Measurements from ENCODE around the gene AMPD2.

Gene AMPD2

DNA sequence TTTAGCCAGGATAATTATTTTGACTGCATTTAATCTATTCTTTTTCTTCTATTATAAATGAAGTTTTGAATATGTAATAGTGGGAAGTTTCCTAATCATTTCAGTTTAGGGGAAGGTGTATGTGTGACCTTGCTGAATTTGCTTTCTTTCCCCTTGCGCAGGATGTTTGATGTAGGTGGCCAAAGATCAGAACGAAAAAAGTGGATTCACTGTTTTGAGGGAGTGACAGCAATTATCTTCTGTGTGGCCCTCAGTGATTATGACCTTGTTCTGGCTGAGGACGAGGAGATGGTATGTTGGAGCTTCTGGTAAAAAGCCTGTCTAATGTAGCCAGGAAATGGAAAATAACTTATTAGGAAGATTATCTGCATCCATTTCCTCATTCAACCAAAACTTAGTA lies 33.6 kb upstream of the AMPD2 start:
- no peak overlapping the region for H3K4me3 ChIP-seq (ENCODE audit: low read length)
- TF ChIP-seq, protein P1, sequence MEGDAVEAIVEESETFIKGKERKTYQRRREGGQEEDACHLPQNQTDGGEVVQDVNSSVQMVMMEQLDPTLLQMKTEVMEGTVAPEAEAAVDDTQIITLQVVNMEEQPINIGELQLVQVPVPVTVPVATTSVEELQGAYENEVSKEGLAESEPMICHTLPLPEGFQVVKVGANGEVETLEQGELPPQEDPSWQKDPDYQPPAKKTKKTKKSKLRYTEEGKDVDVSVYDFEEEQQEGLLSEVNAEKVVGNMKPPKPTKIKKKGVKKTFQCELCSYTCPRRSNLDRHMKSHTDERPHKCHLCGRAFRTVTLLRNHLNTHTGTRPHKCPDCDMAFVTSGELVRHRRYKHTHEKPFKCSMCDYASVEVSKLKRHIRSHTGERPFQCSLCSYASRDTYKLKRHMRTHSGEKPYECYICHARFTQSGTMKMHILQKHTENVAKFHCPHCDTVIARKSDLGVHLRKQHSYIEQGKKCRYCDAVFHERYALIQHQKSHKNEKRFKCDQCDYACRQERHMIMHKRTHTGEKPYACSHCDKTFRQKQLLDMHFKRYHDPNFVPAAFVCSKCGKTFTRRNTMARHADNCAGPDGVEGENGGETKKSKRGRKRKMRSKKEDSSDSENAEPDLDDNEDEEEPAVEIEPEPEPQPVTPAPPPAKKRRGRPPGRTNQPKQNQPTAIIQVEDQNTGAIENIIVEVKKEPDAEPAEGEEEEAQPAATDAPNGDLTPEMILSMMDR (conservative IDR thresholded peaks at IDR 0.05; ENCODE audit: low read depth, low read length) = no peak

DNA sequence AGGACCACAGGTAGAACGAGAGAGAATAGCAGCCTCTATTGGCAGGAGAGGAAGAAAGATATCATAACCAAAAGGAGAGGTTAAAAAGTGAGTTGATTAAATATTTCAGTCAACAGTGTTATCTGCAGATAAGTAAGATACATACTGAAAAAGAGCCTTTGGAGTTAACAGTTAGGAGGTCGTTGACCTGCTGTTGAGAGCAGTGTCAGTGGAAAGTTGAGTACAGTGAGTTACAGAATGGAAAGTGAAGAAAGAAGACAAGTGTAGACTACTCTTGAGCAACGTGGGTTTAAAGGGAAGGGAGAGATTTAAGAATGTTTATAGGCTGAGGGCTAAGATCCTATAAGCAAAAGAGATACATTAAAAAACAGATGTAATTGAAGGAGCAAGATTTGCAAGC lies 30.5 kb upstream of the AMPD2 start:
- no peak for DNase-seq (ENCODE audit: low read depth)
- no peak overlapping the region for H3K4me3 ChIP-seq (ENCODE audit: low read length)
- TF ChIP-seq, protein P1 (conservative IDR thresholded peaks at IDR 0.05; ENCODE audit: low read depth, low read length) = no peak

More for the DNA sequence above, 33.6 kb upstream of the AMPD2 start:
- DNase-seq (ENCODE audit: low read depth) = no peak

DNA sequence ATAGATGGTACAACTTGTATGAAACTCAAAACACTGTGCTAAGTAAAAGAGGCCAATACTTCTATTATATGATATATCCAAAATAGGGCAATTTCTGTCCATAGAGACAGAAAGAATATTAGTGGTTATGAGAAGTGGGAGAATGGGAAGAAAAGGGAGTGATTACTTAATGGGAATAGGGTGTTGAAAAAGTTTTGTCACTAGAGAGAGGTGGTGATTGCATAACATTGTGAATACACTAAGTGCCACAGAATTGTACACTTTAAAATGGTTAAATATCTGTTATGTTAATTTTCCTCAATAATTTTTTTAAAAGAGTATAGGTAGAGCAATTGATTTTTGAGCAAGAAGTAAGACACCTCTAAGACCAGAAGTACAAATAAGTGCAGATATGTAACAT lies 30.0 kb upstream of the AMPD2 start:
- TF ChIP-seq, protein P1 (conservative IDR thresholded peaks at IDR 0.05; ENCODE audit: low read depth, low read length) = no peak
- H3K4me3 ChIP-seq (ENCODE audit: low read length) = no peak overlapping the region
- no peak for DNase-seq (ENCODE audit: low read depth)

DNA sequence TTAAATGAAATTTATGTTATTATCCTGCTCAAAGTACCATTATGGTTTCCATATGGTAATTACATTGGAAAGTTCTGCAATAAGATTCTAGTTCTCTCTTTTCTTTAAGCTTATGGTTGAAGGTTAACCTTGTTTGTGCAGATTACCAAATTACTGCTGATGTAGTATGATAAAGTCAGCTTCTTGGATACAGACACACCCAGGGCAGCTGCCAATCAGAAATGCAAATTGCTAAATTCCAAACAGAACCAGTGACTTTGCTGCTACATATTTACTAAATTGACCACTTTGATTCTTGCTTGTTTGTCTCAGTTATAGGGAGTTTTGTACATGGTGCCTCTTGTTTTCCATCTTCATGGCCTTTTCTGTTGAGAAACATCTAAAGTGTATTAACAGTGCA lies 26.7 kb upstream of the AMPD2 start:
- no peak overlapping the region for H3K4me3 ChIP-seq (ENCODE audit: low read length)
- TF ChIP-seq, protein P1 (conservative IDR thresholded peaks at IDR 0.05; ENCODE audit: low read depth, low read length) = no peak
- DNase-seq (ENCODE audit: low read depth) = no peak

DNA sequence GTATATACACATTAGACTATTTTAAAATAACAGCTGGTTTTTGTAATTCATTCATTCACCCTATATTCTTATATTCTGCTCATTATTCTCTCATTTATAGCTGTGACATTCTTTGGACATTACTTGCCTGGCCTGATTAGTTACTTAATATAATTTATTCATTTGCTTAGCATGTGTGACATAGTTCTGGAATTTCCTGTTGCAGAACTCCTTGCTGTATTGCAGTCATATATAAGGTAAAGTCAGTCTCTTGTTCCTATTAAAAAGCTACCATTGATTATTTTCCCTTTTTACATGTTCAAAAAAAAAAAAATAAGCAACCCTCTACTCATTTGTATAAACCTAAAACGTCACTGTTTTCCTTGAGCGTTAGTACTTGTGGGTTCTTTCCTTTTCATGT lies 24.1 kb upstream of the AMPD2 start:
- TF ChIP-seq, protein P1 (conservative IDR thresholded peaks at IDR 0.05; ENCODE audit: low read depth, low read length) = no peak
- DNase-seq (ENCODE audit: low read depth) = no peak
- H3K4me3 ChIP-seq (ENCODE audit: low read length) = no peak overlapping the region

DNA sequence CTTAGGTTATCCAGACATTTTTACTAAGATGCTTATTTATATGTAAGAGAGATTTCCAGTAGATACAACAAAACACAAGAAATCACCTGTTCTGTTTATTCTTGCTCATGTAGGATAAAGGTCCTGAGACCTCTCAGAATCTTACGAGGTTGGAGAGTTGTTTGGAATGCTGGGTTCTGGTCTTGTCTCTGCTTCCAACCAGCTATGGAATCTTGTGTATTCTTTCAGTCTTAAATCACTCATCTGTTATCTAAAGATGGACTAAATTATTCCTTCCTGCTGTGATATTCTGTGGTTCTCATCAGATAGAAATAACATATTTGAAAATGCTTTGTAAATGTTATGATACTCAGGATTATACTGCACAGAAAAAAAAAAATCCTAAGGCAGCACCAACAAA lies 21.5 kb upstream of the AMPD2 start:
- TF ChIP-seq, protein P1 (conservative IDR thresholded peaks at IDR 0.05; ENCODE audit: low read depth, low read length) = no peak
- no peak for DNase-seq (ENCODE audit: low read depth)
- no peak overlapping the region for H3K4me3 ChIP-seq (ENCODE audit: low read length)

DNA sequence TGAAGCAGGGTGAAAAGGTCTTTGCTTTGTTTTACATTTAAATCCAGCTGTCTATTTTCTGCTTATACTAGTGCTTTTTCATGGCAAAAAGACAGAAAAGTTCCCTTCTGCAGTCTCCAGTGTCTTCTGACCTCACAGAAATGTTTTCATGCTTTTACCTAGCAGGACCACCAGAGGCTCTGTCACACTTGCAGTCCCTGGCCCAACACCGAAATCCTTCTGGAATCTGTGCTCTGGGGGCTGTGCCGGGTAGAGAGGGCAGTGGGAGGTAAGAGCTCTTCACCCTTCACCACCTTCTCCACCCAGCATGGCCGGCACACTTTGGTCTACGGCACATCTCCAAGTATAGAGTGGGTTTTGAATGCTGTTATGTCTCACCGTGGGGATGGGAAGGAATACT lies 21.0 kb upstream of the AMPD2 start:
- no peak overlapping the region for H3K4me3 ChIP-seq (ENCODE audit: low read length)
- no peak for DNase-seq (ENCODE audit: low read depth)
- TF ChIP-seq, protein P1 (conservative IDR thresholded peaks at IDR 0.05; ENCODE audit: low read depth, low read length) = peak; percentile 37
